GM18499 (cell line): Measurements from ENCODE around the gene LIN28B.
"Not testable (repeated sequence)": the region's sequence is repeated elsewhere in the genome, so short reads cannot be mapped to it uniquely, and the experiment has no call there.

ENCODE experiments used
- ATAC-seq: cut with Tn5 transposase; IDR thresholded peaks from one replicate; pipeline ENCODE4 v1.9.1; 2021; ENCODE audit warnings: moderate number of reproducible peaks; ENCODE audit not compliant: insufficient read depth, unreplicated experiment

The LIN28B gene

DNA sequence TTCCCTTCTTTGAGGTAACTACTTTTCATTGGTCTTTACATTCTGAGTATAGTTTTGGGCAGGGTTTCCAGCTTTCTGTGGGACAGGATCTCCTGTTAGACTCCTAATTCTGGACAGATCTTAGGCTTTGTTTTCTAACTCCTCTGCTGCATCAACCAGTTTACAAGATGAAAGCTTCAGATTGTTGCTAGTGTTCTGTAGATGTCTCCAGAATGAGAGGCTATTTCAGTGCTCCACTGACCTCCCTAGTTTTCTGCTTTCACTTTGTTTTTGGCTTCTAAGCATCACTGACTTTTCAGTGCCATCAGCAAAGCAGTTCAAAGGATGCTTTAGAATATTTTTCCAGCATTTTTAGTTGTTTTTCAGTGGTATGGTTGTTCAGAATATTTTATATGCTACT is 101.4 kb downstream of the LIN28B start:
- no peak for ATAC-seq

DNA sequence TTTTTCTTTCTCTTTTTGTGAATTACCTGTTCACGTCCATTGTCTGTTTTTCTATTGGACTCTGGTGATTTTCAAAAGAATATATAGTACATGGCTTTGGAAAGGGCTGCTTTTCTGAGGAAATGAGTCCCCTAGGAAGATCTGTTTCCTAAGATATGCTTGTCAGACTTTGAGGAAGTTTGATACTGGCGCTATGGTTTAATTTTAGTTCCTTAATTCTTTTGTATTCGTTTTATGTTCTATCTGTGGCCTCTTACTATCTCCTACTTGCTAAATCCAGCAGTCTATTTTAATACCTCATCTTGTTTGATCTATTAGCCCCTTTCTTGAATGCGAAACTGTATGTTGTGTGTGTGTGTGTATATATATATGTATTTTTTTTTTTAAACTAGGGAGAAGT is 101.9 kb downstream of the LIN28B start:
- no peak for ATAC-seq

DNA sequence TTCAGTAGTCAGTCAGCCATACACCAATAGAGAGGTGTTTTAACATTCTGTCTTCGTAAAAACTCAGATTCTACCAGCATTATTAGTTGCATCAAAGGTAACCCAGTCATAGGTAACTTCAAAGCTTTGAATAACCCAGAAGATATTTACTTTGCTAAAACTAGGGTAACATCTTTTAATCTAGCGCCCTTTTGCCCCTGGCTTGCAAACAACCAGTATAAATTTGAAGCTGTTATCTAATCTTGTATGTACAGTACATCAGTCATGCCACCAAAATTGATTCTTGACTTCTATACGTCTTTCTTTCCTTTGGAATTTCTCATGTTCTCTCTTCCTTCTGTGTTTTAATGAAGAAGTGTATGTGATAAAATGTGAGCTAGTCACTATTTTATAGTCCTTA is 109.3 kb downstream of the LIN28B start:
- ATAC-seq = no peak

DNA sequence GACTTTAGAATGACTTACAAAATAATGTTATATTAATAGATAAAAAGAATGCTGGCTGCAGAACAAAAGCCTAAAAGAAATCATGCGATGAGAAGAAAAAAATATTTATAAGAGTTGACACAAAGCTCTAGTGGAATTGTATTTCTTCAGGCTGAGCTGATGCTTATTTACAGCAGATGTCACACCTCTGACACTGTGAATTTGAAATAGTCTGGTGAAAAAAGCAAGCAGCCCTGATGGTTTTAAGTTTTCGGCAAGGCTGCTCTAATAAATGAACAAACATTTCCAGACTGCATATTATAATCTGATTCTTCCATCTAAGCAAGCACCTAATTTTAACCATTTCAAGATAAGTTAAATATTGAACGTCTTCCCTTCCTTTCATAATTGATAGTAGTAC is 109.9 kb downstream of the LIN28B start:
- no peak for ATAC-seq

DNA sequence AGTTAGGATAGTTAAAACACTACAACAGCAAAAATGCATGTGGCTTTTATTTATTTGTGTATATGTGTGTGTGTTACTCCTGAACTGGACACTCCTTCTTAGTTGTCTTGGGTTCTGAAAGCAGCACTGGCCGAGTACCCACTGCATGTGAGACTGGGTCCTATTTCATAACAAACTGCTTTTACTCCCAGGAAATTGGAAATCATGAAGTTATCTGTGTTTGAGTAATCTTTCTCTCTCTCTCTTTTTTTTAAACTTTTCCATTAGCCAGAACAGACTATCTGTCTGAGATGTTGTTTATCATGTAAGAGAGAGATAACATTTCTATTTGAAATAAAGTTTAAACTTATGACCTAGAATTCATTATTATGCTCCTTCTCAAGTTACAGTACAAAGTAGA is 110.4 kb downstream of the LIN28B start:
- ATAC-seq = no peak

DNA sequence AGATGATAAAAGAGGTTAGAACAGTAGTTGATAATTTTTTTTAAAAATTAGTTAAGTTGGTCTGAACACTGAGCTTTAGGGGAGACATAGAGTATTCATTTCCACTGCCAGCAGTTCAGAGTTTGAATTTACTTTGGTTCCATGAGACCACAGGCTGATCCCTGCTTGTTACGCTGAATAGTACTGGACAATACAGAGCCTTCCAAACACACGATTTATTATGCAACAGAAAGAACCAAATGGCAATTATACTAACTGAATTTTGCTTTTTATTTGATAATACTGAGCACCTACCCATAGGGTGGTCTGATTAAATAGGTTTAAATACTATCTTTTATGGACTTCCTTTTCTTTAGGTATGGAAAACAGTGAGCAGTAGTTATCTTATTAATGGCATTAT is 111.5 kb downstream of the LIN28B start:
- no peak for ATAC-seq

DNA sequence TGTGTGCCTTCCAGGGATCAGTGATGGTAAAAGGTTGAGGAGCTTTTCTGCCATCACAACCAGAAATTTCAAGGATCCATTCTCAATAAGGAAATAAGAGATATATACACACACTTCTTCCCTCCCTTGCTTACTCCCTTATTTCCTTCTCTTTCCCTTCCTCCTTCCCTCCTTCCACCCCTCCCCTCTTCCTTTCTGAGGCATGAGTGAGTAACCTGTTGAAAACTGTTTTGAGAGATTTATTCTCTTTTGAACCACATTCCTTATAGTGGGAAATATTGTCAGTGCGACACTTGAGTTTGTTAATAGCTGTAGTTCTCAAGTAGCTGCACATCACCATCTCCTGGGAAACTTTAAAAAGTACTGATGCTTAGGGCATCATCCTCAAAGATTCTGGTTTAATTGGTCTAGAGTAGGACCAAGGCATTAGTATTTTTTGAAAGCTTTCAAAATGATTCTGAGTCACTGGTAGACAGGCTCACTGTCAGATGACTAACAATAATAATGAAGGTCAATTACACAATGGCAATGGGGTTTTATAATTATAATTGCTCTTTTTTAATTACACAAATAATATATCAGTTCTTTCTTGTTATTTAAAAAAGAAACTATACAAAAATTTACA is 113.0 kb downstream of the LIN28B start:
- ATAC-seq = no peak

DNA sequence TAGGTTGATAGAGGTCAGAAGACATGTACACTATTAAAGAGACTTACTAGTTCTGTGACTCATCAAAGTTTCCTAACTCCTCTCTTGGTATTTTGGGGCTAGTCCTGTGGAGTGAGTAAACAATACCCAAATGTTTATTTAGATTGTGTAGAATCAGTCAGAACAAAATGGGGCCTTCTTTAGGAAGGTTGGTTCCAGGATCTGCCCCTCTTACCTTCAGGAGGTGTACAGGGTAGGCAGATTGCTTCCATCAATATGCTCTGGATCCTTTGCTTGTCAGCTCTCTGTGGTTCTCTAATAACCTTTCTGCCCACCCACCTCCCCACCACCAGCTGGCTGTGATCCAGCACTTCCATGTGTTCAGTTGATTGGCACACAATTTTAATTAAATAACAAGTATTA is 115.9 kb downstream of the LIN28B start:
- ATAC-seq = no peak

DNA sequence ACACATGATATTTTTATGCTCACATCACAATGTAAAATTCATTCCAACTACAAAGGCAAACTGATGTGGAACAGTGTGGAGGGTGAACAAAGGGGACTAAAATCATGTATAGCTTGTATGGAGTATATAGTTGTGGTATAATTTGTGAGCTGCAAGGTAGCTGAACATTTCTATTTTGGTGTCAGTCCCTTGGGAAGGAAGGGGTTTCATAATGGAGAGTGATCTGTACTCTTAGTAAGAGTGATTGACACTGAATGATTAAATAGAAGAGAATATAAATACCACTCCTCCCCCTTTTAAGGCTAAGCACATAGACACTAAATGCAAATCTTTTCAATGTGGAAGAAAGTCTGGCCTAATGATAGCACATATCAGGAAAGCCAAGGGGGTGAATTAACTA is 118.3 kb downstream of the LIN28B start:
- ATAC-seq = no peak

DNA sequence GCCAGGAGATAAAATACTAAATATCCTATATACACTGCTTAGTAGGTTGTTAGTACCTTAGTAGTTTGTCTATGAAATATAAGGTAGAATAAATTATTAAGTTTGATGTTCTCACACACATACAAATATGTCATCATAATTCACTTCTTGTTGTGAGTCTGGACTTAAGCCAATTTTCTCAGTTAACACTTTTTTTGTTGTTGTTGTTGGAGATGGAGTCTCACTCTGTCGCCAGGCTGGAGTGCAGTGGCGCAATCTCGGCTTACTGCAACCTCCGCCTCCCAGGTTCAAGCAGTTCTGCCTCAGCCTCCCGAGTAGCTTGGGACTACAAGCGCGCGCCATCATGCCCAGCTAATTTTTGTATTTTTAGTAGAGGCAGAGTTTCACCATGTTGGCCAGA is 119.5 kb downstream of the LIN28B start:
- ATAC-seq = not testable (repeated sequence)

DNA sequence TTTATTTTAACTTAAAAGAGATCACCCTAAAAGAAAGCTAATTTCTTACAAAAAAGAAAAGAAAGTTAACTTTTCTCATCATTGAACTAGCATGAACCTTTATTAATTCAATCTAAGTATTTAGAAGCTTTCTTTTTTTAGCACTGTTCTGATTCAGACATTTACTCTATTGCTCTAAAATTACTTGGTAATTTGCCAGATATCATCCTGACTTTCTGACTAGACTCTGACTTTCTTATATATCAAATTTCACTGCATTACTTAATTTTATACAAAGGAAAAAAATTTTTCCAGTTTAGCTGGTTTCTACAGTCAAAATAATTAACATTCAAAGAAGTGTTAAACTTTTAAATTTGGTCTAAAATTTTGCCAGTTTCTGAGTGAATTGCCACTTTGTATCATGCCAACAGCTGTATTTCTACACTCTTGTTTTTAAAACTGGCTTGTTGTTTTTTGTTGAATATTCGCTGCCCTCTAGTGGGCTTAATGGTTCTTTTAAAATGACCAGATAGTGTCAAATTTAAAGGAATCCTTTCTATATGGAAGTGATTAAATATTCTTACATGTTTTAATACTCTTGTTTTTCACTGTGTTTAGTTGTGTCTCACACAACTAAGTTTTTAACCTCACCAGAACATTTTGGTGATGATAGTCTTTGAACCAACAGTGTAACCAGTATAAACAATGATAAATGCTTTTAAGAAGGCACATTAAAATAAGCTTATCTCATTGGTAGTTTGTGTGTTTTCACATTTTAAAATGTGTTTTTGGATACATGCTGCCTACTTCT is 120.9 kb downstream of the LIN28B start:
- ATAC-seq = no peak

DNA sequence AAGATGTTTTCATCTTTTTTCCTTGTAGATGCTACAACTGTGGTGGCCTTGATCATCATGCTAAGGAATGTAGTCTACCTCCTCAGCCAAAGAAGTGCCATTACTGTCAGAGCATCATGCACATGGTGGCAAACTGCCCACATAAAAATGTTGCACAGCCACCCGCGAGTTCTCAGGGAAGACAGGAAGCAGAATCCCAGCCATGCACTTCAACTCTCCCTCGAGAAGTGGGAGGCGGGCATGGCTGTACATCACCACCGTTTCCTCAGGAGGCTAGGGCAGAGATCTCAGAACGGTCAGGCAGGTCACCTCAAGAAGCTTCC is 121.4 kb downstream of the LIN28B start:
- no peak for ATAC-seq

DNA sequence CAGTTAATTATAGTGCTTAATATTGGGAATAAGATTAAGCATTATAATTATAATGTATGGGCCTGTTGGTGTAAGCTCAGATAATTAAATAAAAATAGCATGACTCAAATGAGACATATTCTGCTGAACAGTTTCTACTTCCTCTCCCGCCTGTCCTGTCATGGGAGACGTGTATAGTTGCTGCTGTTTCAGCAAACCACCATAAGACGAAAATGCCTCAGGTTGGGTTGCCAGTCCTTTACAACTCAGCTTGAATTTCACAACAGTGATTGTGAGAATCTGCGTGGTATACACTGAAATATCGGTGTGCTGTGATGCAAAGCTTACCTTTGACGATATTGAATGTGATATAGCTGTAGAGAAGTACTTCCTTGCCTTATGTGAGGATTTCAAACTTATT is 123.4 kb downstream of the LIN28B start:
- no peak for ATAC-seq

DNA sequence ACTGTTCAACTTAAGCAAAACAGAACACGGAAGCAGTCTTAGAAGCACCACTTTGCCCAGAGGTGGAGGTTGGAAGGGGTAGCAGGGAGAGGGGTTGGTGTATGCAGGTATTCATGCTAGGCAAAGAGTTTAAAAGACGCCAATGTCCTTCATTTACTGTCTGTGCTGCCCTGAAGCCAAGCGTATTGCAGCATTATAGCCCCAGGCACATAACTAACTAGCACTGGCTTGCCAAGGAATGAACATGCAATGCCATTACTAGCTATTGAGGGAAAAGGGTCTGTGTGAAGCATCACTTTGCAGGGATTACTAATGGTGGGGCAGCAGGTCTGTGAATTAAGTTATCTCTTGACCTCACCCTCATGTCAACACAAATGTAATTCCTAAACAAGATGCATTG is 124.8 kb downstream of the LIN28B start:
- ATAC-seq = not testable (repeated sequence)

DNA sequence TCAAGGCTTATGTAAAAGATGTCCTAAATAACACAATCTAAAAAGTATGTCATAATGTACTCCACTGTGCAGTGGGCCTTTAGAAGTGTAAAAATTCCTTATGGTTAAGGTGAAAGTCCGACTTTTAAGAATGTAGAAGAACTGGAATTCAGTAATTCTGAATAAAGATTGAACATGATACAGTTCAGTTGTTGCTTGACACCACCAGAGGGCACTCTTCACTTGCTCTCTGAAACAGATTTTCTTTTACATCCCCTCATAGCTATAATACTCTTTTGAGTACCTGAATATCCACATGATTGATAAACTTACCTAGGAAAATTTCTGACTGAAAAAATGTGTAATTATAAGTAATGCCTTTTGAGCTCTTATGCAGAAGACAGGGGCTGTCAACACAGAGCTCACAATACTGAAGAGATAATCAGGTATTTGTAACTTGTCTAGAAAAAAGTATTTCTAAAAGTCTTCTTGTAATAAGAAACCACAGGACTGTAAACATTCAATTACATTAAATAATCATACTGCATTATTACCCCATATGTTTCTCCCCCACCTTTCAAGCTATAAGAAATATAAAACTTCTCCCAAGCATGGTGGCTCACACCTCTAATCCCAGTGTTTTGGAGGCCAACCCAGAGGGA is 130.8 kb downstream of the LIN28B start:
- no peak for ATAC-seq

DNA sequence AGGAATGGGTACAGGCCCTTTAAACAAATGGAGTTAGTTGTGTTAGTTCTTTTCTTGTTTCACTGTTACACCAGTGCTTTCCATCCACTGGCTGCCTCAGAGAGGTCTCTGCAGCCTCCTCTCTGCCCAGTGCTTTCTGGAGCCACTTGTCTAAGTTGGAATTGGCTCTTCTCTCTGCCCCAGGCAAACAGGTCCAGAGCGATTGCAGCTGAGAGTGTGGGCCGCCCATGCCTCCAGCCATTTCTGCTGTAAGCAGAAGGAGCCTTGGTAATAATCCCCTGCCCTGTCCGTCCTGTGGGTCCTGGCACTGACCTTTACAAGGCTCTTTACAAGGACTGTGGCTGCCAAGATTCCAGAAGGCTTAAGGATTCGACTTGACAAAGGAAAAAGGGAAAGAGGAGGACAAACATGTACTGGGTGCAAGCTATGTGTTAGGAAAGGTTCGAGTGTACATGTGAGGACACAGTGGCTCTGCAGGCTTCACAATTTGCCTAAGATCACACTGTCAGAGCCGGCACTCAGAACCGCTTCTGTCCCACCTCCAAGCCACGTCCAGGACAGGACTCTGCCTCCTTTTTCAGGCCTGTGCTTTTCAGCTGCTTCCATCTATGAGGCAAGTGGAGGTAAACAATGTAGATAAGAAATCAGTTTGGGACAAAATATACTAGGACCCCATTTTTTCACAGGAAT is 134.4 kb downstream of the LIN28B start:
- no peak for ATAC-seq

DNA sequence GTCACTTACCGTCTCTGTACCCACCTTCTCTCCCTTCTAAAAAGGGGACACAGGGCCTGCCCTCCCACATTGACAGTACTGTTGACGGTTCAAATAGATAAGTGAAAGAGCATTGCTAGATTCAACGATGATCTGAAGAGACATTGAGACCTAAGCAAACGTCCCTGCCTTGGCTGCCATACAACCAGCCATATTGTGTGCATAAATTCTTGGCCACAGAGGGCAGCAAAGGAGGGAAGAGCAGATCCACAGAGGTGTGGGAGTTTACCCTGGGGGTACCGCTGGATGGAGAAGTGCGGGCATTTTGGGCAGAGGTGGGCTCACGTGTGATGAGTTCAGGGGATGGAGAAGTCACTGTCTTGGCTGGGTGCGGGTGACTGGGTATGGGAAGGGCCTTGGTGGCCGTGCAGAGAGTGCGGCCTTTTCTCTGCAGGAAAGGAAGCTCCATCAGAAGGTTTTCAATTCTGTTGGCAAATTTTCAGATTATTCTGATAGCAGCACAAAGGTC is 137.3 kb downstream of the LIN28B start:
- no peak for ATAC-seq

DNA sequence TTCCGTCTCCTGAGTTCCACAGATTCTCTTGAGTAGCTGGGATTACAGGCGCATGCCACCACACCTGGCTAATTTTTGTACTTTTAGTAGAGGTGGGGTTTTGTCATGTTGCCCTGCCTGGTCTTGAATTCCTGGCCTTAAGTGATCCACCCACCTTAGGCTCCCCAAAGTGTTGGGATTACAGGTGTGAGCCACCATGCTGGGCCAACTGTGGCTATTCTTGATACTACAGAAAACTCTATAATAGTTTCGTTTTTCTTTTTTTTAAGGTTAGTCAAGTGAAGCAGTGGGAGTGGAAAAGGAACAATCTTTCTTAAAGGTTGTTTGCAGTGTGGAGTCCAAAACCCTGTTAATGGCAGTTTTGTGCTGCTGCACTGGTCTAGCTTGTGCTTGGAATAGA is 138.2 kb downstream of the LIN28B start:
- ATAC-seq = no peak

DNA sequence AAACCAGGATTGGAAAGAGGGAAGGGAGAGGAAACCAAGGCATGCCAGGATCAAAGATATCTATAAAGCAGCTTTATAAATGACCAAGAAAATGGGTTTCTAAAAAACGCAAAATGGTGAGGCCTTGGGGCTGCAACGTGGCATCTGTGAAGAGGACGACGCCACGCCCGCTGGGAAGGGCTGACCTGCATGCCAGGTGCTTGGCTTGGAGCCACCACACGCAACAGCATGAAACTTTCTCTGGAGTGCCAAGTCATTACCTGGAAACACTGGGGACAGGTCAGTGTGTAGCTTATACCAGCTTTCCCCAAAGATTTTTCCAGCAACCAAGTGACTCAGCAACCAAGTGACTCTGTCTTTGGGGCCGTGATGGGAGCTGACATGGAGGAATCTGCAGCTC is 140.4 kb downstream of the LIN28B start:
- no peak for ATAC-seq

DNA sequence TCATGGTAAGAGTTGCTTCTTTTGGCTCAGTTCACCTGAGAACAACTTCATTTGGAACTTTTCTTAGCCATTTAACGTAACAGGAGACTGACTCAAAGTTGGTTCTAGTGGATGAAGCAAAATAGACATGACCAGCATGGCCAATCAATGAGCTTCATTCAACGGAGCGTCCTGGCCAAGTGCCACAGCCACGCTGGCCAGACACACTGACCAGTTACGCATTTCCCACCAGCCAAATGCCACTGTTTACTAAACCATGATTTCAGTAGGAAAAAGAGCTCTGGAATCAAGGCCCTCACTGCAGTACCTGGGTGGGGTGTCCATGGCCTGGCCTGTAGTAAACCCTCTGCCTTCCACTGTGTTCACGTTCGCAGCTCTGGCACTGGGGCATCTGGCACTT is 142.5 kb downstream of the LIN28B start:
- ATAC-seq = no peak

DNA sequence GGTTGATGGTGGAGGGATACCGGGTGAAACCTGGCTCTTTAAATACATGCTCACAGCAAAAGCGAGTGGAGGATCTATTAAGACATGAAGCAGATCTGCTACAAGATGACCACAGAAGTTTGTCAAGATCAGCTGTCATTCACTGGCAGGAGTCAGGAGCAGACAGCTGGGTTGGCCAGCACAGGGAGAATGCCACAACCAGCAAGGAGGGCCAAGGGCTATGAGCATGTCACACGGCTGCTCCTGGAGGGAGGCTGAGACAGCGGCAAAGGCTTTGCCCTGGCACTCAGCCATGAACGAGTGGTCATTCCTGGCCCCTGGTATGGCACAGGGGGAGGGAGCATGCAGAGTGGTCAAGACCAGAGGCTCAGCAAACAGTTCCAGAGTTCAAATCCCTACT is 145.3 kb downstream of the LIN28B start:
- no peak for ATAC-seq
